Endodermal cell (in vitro differentiated cells): ENCODE data around the gene ALS2CL. TPM values are rescaled to one million over a fixed set of nuclear protein-coding genes. Genes with fewer than 3 reads are reported as not detected.

Experiments
- DNase-seq: peaks from one replicate; pipeline ENCODE4 v3.0.0-alpha.2; 2017
- H3K27ac ChIP-seq: 2 replicates; pipeline ENCODE4 v1.5.1; 2013; ENCODE audit warnings: mild to moderate bottlenecking, low read depth, low read length, moderate library complexity
- H3K27me3 ChIP-seq: 2 replicates; pipeline ENCODE4 v1.6.1; 2013; ENCODE audit warnings: mild to moderate bottlenecking, low read length, moderate library complexity; ENCODE audit not compliant: insufficient read depth, control insufficient read depth, poor library complexity, severe bottlenecking
- H3K36me3 ChIP-seq: 2 replicates; pipeline ENCODE4 v1.7.0; 2013; ENCODE audit warnings: mild to moderate bottlenecking, low read length, moderate library complexity; ENCODE audit not compliant: control insufficient read depth, insufficient read depth
- H3K4me1 ChIP-seq: one replicate; pipeline ENCODE4 v1.7.0; 2013; ENCODE audit warnings: low read length; ENCODE audit not compliant: control insufficient read depth, insufficient read depth
- H3K4me3 ChIP-seq: 2 replicates; pipeline ENCODE4 v1.5.1; 2013; ENCODE audit warnings: mild to moderate bottlenecking, low read length, moderate library complexity
- H3K9ac ChIP-seq: 2 replicates; pipeline ENCODE4 v1.6.1; 2013; ENCODE audit warnings: mild to moderate bottlenecking, low read length, moderate library complexity; ENCODE audit not compliant: poor library complexity, severe bottlenecking; ENCODE audit errors: extremely low read depth
- H3K9me3 ChIP-seq: 2 replicates; pipeline ENCODE4 v1.6.1; 2013; ENCODE audit warnings: mild to moderate bottlenecking, low read length, moderate library complexity; ENCODE audit not compliant: control insufficient read depth
- H3K27ac Mint-ChIP-seq: 2 replicates; pipeline ENCODE4 v1.8.0; 2020; ENCODE audit warnings: mixed read lengths
- H3K27me3 Mint-ChIP-seq: 2 replicates; pipeline ENCODE4 v1.8.0; 2021; ENCODE audit warnings: mild to moderate bottlenecking, mixed read lengths; ENCODE audit not compliant: insufficient read depth
- H3K36me3 Mint-ChIP-seq: 2 replicates; pipeline ENCODE4 v1.8.0; 2020; ENCODE audit warnings: low read depth, mixed read lengths
- H3K4me1 Mint-ChIP-seq: 2 replicates; pipeline ENCODE4 v1.8.0; 2020; ENCODE audit warnings: mixed read lengths
- H3K4me3 Mint-ChIP-seq: 2 replicates; pipeline ENCODE4 v1.8.0; 2020; ENCODE audit warnings: mild to moderate bottlenecking, moderate library complexity, mixed read lengths
- H3K9me3 Mint-ChIP-seq: 2 replicates; pipeline ENCODE4 v1.8.0; 2020; ENCODE audit warnings: mild to moderate bottlenecking, mixed read lengths
- WGBS, 2 experiments: methylation state at CpG; one replicate each; pipeline versions ENCODE4 v1.1.5 to v1.1.7; 2013; ENCODE audit warnings: missing lambda C conversion rate in 2 of 2, mixed read lengths in 1 of 2; ENCODE audit not compliant: insufficient coverage in 1 of 2, insufficient read length in 1 of 2; 5-methylcytosine and 5-hydroxymethylcytosine counted together
- total RNA-seq, 2 donors: library from RNA; stranded (reverse); fragmentation: NEBNext Ultra II Directional in 1 of 2; extraction: Animal tissue kit (Norgen Biotek cat#: 25700) in 1 of 2; gene quantifications; 2 replicates in 1 of 2; 3 replicates in 1 of 2; pipeline ENCODE4 v1.2.1, GENCODE V29; 2021
- TF ChIP-seq, protein P1 (sequence below): fragments of 200-600 bp; sonication (generic); conservative IDR thresholded peaks from 2 replicates; pipeline ENCODE4 v1.5.0; 2021; ENCODE audit warnings: antibody characterized with exemption, mild to moderate bottlenecking

Gene ALS2CL
- total RNA-seq, 2 donors from 2014 or later = 8.9 to 20.8 TPM

DNA sequence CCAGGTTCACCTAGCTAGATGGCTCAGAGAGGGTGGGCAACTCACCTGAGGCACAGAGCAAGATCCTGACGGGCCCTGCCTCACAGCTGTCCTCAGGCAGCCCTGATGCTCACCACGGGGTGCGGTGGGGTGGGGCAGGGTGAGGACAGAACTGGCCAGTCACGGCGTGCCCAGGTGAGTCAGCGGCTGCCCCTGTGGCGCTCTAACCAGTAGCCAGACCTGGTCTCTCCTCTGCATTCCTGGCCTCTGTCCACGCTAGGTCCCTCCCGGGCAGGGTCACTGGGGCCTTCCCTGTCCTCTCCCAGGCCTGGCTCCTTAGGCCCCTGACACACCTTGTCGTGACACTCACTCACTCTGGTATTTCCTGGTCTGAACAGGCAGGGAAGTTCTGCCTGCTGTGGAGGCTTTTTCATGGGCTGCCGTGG lies 901 bp downstream of the ALS2CL start:
- 53 to 70% methylated on average over 6 to 11 of the region's 11 CpGs for WGBS, 2 experiments
- Mint-ChIP-seq H3K27ac (peak overlapping the region; percentile 88), H3K9me3 (no peaks in the 10 kb centered on the region), H3K27me3 (peaks cover 24% of the 10 kb centered on the region), H3K4me1 (peaks cover 5% of the 10 kb centered on the region), H3K4me3 (peak overlapping the region; percentile 64), H3K36me3 (no peaks in the 10 kb centered on the region)
- DNase-seq = peak; percentile 90
- Histone ChIP-seq H3K36me3 (no peaks in the 10 kb centered on the region), H3K27ac (no peak overlapping the region), H3K9ac (no peak overlapping the region), H3K4me1 (no peaks in the 10 kb centered on the region), H3K9me3 (no peaks in the 10 kb centered on the region), H3K27me3 (peaks cover 11% of the 10 kb centered on the region), H3K4me3 (peak overlapping the region; percentile 83)
- TF ChIP-seq, protein P1, sequence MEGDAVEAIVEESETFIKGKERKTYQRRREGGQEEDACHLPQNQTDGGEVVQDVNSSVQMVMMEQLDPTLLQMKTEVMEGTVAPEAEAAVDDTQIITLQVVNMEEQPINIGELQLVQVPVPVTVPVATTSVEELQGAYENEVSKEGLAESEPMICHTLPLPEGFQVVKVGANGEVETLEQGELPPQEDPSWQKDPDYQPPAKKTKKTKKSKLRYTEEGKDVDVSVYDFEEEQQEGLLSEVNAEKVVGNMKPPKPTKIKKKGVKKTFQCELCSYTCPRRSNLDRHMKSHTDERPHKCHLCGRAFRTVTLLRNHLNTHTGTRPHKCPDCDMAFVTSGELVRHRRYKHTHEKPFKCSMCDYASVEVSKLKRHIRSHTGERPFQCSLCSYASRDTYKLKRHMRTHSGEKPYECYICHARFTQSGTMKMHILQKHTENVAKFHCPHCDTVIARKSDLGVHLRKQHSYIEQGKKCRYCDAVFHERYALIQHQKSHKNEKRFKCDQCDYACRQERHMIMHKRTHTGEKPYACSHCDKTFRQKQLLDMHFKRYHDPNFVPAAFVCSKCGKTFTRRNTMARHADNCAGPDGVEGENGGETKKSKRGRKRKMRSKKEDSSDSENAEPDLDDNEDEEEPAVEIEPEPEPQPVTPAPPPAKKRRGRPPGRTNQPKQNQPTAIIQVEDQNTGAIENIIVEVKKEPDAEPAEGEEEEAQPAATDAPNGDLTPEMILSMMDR = no peak

DNA sequence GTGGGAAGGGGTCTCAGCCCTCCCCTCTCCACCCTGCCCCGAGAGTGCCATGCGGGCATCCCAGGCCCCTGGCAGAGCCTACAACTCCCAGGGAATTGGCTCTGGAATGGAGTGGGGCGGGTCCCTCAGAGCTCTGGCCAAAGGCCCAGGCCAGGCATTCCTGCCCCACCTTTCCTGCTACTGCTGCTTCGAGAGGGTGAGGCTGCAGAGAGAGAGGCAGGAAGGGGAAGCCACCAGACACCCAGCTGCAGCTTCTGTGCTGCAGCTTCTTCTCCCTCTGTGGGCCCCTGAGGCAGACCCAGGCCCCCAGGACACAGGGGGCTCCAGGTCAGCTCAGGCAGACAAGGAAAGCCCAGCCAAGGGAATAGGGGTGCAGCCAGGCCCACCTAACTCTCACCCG lies 2.7 kb downstream of the ALS2CL start:
- Mint-ChIP-seq H3K36me3 (no peaks in the 10 kb centered on the region), H3K9me3 (no peaks in the 10 kb centered on the region), H3K4me3 (no peak overlapping the region), H3K27me3 (peaks cover 22% of the 10 kb centered on the region), H3K27ac (no peak overlapping the region), H3K4me1 (peaks cover 5% of the 10 kb centered on the region)
- Histone ChIP-seq H3K4me3 (no peak overlapping the region), H3K27me3 (peaks cover 11% of the 10 kb centered on the region), H3K9ac (no peak overlapping the region), H3K27ac (no peak overlapping the region), H3K36me3 (no peaks in the 10 kb centered on the region), H3K9me3 (no peaks in the 10 kb centered on the region), H3K4me1 (no peaks in the 10 kb centered on the region)
- TF ChIP-seq, protein P1 = no peak
- 92% methylated on average over 5 of the region's 5 CpGs; no CpG with 5 or more reads in 1 of the 2 experiments for WGBS, 2 experiments
- DNase-seq = no peak

DNA sequence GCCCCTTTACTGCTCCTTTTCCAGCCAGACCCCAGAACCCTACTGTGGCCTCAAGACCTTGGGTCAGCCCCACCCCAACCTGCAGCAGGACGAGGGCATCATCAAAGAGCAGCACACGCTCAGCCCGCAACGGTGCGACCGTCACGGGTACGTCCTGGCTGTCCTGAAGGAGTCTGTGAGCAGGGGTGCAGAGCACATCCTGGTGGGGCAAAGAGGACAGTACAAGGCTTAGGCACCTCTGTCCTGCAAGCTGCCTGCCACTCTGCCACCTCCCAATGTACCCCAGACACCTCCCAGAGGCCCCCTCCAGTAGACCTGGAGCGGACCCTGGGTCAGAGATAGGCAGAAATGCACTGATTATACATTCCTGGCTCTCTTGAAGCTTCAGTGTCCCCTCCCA lies 8.0 kb downstream of the ALS2CL start:
- Mint-ChIP-seq H3K4me3 (no peak overlapping the region), H3K27me3 (peaks cover 2% of the 10 kb centered on the region), H3K4me1 (no peaks in the 10 kb centered on the region), H3K36me3 (no peaks in the 10 kb centered on the region), H3K27ac (no peak overlapping the region), H3K9me3 (no peaks in the 10 kb centered on the region)
- Histone ChIP-seq H3K27ac (no peak overlapping the region), H3K9ac (no peak overlapping the region), H3K4me1 (no peaks in the 10 kb centered on the region), H3K27me3 (no peaks in the 10 kb centered on the region), H3K9me3 (no peaks in the 10 kb centered on the region), H3K36me3 (no peaks in the 10 kb centered on the region), H3K4me3 (no peak overlapping the region)
- 89 to 100% methylated on average over 8 to 9 of the region's 9 CpGs for WGBS, 2 experiments
- DNase-seq = no peak
- TF ChIP-seq, protein P1 = peak; percentile 46
